Thymus (tissue), 11 donors: ENCODE results near the gene KIF3A. TPM values are rescaled to one million over a fixed set of nuclear protein-coding genes. Genes with fewer than 3 reads are reported as not detected.

Experiments
- DNase-seq, 9 donors: peaks; one replicate each; pipeline ENCODE4 v3.0.0-alpha.2; 2013; ENCODE audit warnings: low spot score in 9 of 9, low read depth in 6 of 9, missing footprints in 1 of 9
- H3K27ac ChIP-seq, 2 donors: one replicate each; pipeline ENCODE4 v1.5.1; 2013; ENCODE audit warnings: control low read depth in 1 of 2, low read depth in 1 of 2, low read length in 1 of 2, mild to moderate bottlenecking in 1 of 2, moderate library complexity in 1 of 2
- H3K27me3 ChIP-seq, 2 donors: one replicate each; pipeline ENCODE4 v1.5.1; 2013; ENCODE audit warnings: low read length in 1 of 2; ENCODE audit not compliant: control insufficient read depth in 2 of 2, insufficient read depth in 1 of 2
- H3K36me3 ChIP-seq, 2 donors: one replicate each; pipeline ENCODE4 v1.5.1; 2013; ENCODE audit warnings: low read length in 1 of 2, mild to moderate bottlenecking in 1 of 2, moderate library complexity in 1 of 2; ENCODE audit not compliant: control insufficient read depth in 2 of 2, insufficient read depth in 2 of 2
- H3K4me1 ChIP-seq, 2 donors: one replicate each; pipeline ENCODE4 v1.5.1; 2013; ENCODE audit warnings: low read length in 2 of 2; ENCODE audit not compliant: control insufficient read depth in 2 of 2, insufficient read depth in 2 of 2
- H3K4me3 ChIP-seq, 2 donors: one replicate each; pipeline ENCODE4 v1.5.1; 2013; ENCODE audit warnings: low read length in 2 of 2, control low read depth in 1 of 2, mild to moderate bottlenecking in 1 of 2
- H3K9me3 ChIP-seq, 2 donors: one replicate each; pipeline ENCODE4 v1.5.1; 2013; ENCODE audit warnings: low read length in 1 of 2, mild to moderate bottlenecking in 1 of 2; ENCODE audit not compliant: control insufficient read depth in 2 of 2, insufficient read depth in 1 of 2
- WGBS: extraction: QIAGEN DNeasy Blood & Tissue Kit; methylation state at CpG from one replicate; pipeline ENCODE4 v1.1.7; 2013; 5-methylcytosine and 5-hydroxymethylcytosine counted together
- polyA plus RNA-seq: library from polyadenylated mRNA; stranded (reverse); fragments of 200-250 nt; gene quantifications from one replicate; pipeline ENCODE4 v1.2.3, GENCODE V29; 2013
- total RNA-seq: library from RNA; stranded (reverse); fragments of 120-200 nt; gene quantifications from one replicate; pipeline ENCODE4 v1.2.4, GENCODE V29; 2013
- donor health status: healthy.

KIF3A gene
- total and polyA plus RNA-seq, 2 donors, result 6.6 to 9.9 TPM

- no peaks in the 10 kb centered on the region for H3K4me1 ChIP-seq
- no peak for DNase-seq
- H3K4me3 ChIP-seq, result no peak overlapping the region
- no peaks in the 10 kb centered on the region for H3K9me3 ChIP-seq
- no peaks in the 10 kb centered on the region for H3K27me3 ChIP-seq
- no peak overlapping the region for H3K27ac ChIP-seq
- peaks cover 0 to under 1% of the 10 kb centered on the region in 2 donors for H3K36me3 ChIP-seq
- WGBS, result 97% methylated on average over 1 of the region's 1 CpG
Observed at GRCh38 chr5:132648355-132648754, 89.0 kb downstream of the KIF3A start.

GRCh38 chr5:132647473-132647872, 89.9 kb downstream of the KIF3A start:
- peaks cover 7 to 8% of the 10 kb centered on the region in 2 donors for H3K36me3 ChIP-seq
- WGBS, result 98% methylated on average over 2 of the region's 2 CpGs
- H3K27ac ChIP-seq, result no peak overlapping the region
- no peaks in the 10 kb centered on the region for H3K9me3 ChIP-seq
- H3K4me1 ChIP-seq, result no peaks in the 10 kb centered on the region
- no peak overlapping the region for H3K4me3 ChIP-seq
- no peak for DNase-seq
- no peaks in the 10 kb centered on the region for H3K27me3 ChIP-seq

GRCh38 chr5:132646583-132647266, 90.6 kb downstream of the KIF3A start:
- WGBS, result 98% methylated on average over 11 of the region's 11 CpGs
- H3K36me3 ChIP-seq, result peaks cover 13% of the 10 kb centered on the region in 2 donors
- no peak overlapping the region for H3K4me3 ChIP-seq
- H3K27ac ChIP-seq, result no peak overlapping the region
- no peaks in the 10 kb centered on the region for H3K9me3 ChIP-seq
- no peak for DNase-seq
- H3K27me3 ChIP-seq, result no peaks in the 10 kb centered on the region
- no peaks in the 10 kb centered on the region for H3K4me1 ChIP-seq

GRCh38 chr5:132644177-132644576, 93.2 kb downstream of the KIF3A start:
- DNase-seq, result no peak
- H3K36me3 ChIP-seq, result peaks cover 26 to 31% of the 10 kb centered on the region in 2 donors

More at GRCh38 chr5:132644177-132644576, 93.2 kb downstream of the KIF3A start:
- no peak overlapping the region for H3K27ac ChIP-seq
- no peaks in the 10 kb centered on the region for H3K27me3 ChIP-seq
- no peaks in the 10 kb centered on the region for H3K4me1 ChIP-seq
- H3K9me3 ChIP-seq, result no peaks in the 10 kb centered on the region
- no peak overlapping the region for H3K4me3 ChIP-seq

Other genes with a start within 250 kb of the KIF3A start
- gene IRF1, start 246.8 kb downstream of the KIF3A start, total RNA-seq, result 34.7 TPM
- gene IRF1, start 246.8 kb downstream of the KIF3A start, polyA plus RNA-seq, result 47.7 TPM
- gene IL5, start 194.0 kb downstream of the KIF3A start, total RNA-seq, result not detected
- gene IL5, start 194.0 kb downstream of the KIF3A start, polyA plus RNA-seq, result 0.43 TPM
- 17.6 TPM for gene RAD50, start 180.6 kb downstream of the KIF3A start, total RNA-seq
- gene RAD50, start 180.6 kb downstream of the KIF3A start, polyA plus RNA-seq, result 8.9 TPM
- 0.42 TPM for gene IL13, start 79.4 kb downstream of the KIF3A start, total RNA-seq
- gene IL13, start 79.4 kb downstream of the KIF3A start, polyA plus RNA-seq, result 1.0 TPM
- 4.5 TPM for gene IL4, start 63.6 kb downstream of the KIF3A start, total RNA-seq
- gene IL4, start 63.6 kb downstream of the KIF3A start, polyA plus RNA-seq, result 0.59 TPM
- 8.1 TPM for gene CCNI2, start 9.9 kb upstream of the KIF3A start, total RNA-seq
- gene CCNI2, start 9.9 kb upstream of the KIF3A start, polyA plus RNA-seq, result 2.5 TPM
- 17.8 TPM for gene SEPTIN8, start 39.7 kb upstream of the KIF3A start, total RNA-seq
- 13.8 TPM for gene SEPTIN8, start 39.7 kb upstream of the KIF3A start, polyA plus RNA-seq
- 1.0 TPM for gene SOWAHA, start 75.8 kb upstream of the KIF3A start, total RNA-seq
- gene SOWAHA, start 75.8 kb upstream of the KIF3A start, polyA plus RNA-seq, result 4.3 TPM
- 0.90 TPM for gene SHROOM1, start 93.1 kb upstream of the KIF3A start, total RNA-seq
- 6.2 TPM for gene SHROOM1, start 93.1 kb upstream of the KIF3A start, polyA plus RNA-seq
- 0.47 TPM for gene GDF9, start 128.9 kb upstream of the KIF3A start, total RNA-seq
- gene GDF9, start 128.9 kb upstream of the KIF3A start, polyA plus RNA-seq, result 2.5 TPM
- gene UQCRQ, start 129.1 kb upstream of the KIF3A start, total RNA-seq, result 399 TPM
- gene UQCRQ, start 129.1 kb upstream of the KIF3A start, polyA plus RNA-seq, result 232 TPM
- 1.5 TPM for gene LEAP2, start 136.1 kb upstream of the KIF3A start, total RNA-seq
- 4.4 TPM for gene LEAP2, start 136.1 kb upstream of the KIF3A start, polyA plus RNA-seq
- 14.7 TPM for gene AFF4, start 226.1 kb upstream of the KIF3A start, total RNA-seq
- 15.6 TPM for gene AFF4, start 226.1 kb upstream of the KIF3A start, polyA plus RNA-seq